CD14-positive monocyte (primary cell): Measurements from ENCODE around the gene ACKR3. TPM values are rescaled to one million over a fixed set of nuclear protein-coding genes. Genes with fewer than 3 reads are reported as not detected.

ENCODE experiments used
- DNase-seq, 3 donors: peaks; one replicate each; pipeline ENCODE4 v3.0.0-alpha.2; 2011 to 2022
- H2AFZ ChIP-seq: 2 replicates; pipeline ENCODE4 v1.6.0; 2012; ENCODE audit warnings: mild to moderate bottlenecking, low read depth, low read length, inconsistent platforms; ENCODE audit not compliant: insufficient read depth, poor library complexity, severe bottlenecking
- H3K27ac ChIP-seq, 2 donors: 1 replicate in 1 of 2; 2 replicates in 1 of 2; pipeline ENCODE4 v1.5.1; 2012 to 2013; ENCODE audit warnings: low read length in 2 of 2, control low read depth in 1 of 2, inconsistent platforms in 1 of 2, low read depth in 1 of 2, mild to moderate bottlenecking in 1 of 2
- H3K27me3 ChIP-seq, 2 donors: one replicate each; pipeline versions ENCODE4 v1.6.0 to v1.6.1; 2011 to 2013; ENCODE audit warnings: low read length in 2 of 2; ENCODE audit not compliant: control insufficient read depth in 2 of 2, insufficient read depth in 2 of 2
- H3K36me3 ChIP-seq, 2 donors: replicated peaks in 1 of 2; 1 replicate in 1 of 2; 2 replicates in 1 of 2; pipeline versions ENCODE4 v1.5.1 to v1.6.1; 2012 to 2013; ENCODE audit warnings: low read length in 2 of 2, control low read depth in 1 of 2, inconsistent platforms in 1 of 2, mild to moderate bottlenecking in 1 of 2; ENCODE audit not compliant: insufficient read depth in 2 of 2, control insufficient read depth in 1 of 2
- H3K4me1 ChIP-seq, 2 donors: 1 replicate in 1 of 2; 2 replicates in 1 of 2; pipeline versions ENCODE4 v1.5.1 to v1.6.1; 2012 to 2013; ENCODE audit warnings: low read length in 2 of 2, control low read depth in 1 of 2, inconsistent platforms in 1 of 2, mild to moderate bottlenecking in 1 of 2, moderate library complexity in 1 of 2; ENCODE audit not compliant: insufficient read depth in 2 of 2, control insufficient read depth in 1 of 2
- H3K4me2 ChIP-seq: replicated peaks from 2 replicates; pipeline ENCODE3; 2012; ENCODE audit warnings: low read length, moderate library complexity, mild to moderate bottlenecking; ENCODE audit not compliant: poor library complexity, severe bottlenecking; ENCODE audit errors: extremely low read depth
- H3K4me3 ChIP-seq, 3 experiments: fragments of 200-600 bp in 1 of 3; sonication (generic) in 1 of 3; replicated peaks in 1 of 3; 1 replicate in 2 of 3; 2 replicates in 1 of 3; pipeline ENCODE4 v1.5.1; 2011 to 2013; ENCODE audit warnings: low read length in 3 of 3, mild to moderate bottlenecking in 3 of 3, control low read depth in 2 of 3, low read depth in 2 of 3, inconsistent platforms in 1 of 3, moderate library complexity in 1 of 3
- H3K79me2 ChIP-seq: 2 replicates; pipeline ENCODE4 v1.6.0; 2012; ENCODE audit warnings: mild to moderate bottlenecking, control low read depth, inconsistent platforms, low read length, moderate library complexity; ENCODE audit not compliant: insufficient read depth
- H3K9ac ChIP-seq: 2 replicates; pipeline ENCODE4 v1.6.0; 2017; ENCODE audit warnings: low read length, mild to moderate bottlenecking; ENCODE audit not compliant: insufficient read depth, poor library complexity, severe bottlenecking
- H3K9me3 ChIP-seq, 2 donors: replicated peaks in 1 of 2; 1 replicate in 1 of 2; 2 replicates in 1 of 2; pipeline versions ENCODE4 v1.5.1 to v1.6.1; 2012 to 2013; ENCODE audit warnings: low read length in 2 of 2, control low read depth in 1 of 2; ENCODE audit not compliant: control insufficient read depth in 1 of 2, insufficient read depth in 1 of 2
- H4K20me1 ChIP-seq: 2 replicates; pipeline ENCODE4 v1.6.0; 2012; ENCODE audit warnings: mild to moderate bottlenecking, low read length, control low read depth, moderate library complexity; ENCODE audit not compliant: insufficient read depth
- H3K27ac Mint-ChIP-seq, 7 donors: one replicate each; pipeline ENCODE4 v1.8.0; 2020; ENCODE audit warnings: mild to moderate bottlenecking in 7 of 7, mixed read lengths in 7 of 7, moderate library complexity in 6 of 7, inconsistent platforms in 2 of 7
- H3K27me3 Mint-ChIP-seq, 3 donors: one replicate each; pipeline ENCODE4 v1.8.0; 2021 to 2022; ENCODE audit warnings: low read depth in 3 of 3, mild to moderate bottlenecking in 3 of 3, mixed read lengths in 3 of 3, moderate library complexity in 3 of 3, inconsistent platforms in 1 of 3
- H3K36me3 Mint-ChIP-seq, 2 donors: one replicate each; pipeline ENCODE4 v1.8.0; 2020; ENCODE audit warnings: mixed read lengths in 2 of 2, inconsistent platforms in 1 of 2, mild to moderate bottlenecking in 1 of 2
- H3K4me1 Mint-ChIP-seq: one replicate; pipeline ENCODE4 v1.8.0; 2020; ENCODE audit warnings: mild to moderate bottlenecking, mixed read lengths
- H3K4me3 Mint-ChIP-seq, 2 donors: one replicate each; pipeline ENCODE4 v1.8.0; 2020; ENCODE audit warnings: mild to moderate bottlenecking in 2 of 2, mixed read lengths in 2 of 2, moderate library complexity in 1 of 2
- H3K9me3 Mint-ChIP-seq, 7 donors: one replicate each; pipeline ENCODE4 v1.8.0; 2020 to 2022; ENCODE audit warnings: mixed read lengths in 7 of 7, mild to moderate bottlenecking in 6 of 7, moderate library complexity in 6 of 7, inconsistent platforms in 2 of 7
- WGBS: methylation state at CpG from one replicate; pipeline ENCODE4 v1.1.5; 2013; ENCODE audit warnings: missing lambda C conversion rate; ENCODE audit not compliant: insufficient coverage; 5-methylcytosine and 5-hydroxymethylcytosine counted together
- intact Hi-C, 2 donors: fragments of 100-400 bp; cut with micrococcal nuclease; formaldehyde crosslinking; loops; one replicate each; pipeline versions ENCODE4 v1.15.0 to v1.15.1; 2023
- polyA plus RNA-seq, 3 donors: library from polyadenylated mRNA; depleted of rRNA in 1 of 3; unstranded in 2 of 3; stranded (reverse) in 1 of 3; fragments of 300-500 nt in 2 of 3; fragments of >200 nt in 1 of 3; fragmentation: Illumina TruSeq in 2 of 3; gene quantifications; 1 replicate in 2 of 3; 2 replicates in 1 of 3; pipeline ENCODE4 v1.2.3, GENCODE V29; 2012 to 2021
- TF ChIP-seq, protein P1 (sequence below): fragments of 200-600 bp; IDR thresholded peaks from one replicate; pipeline ENCODE4 v1.8.0; 2022; ENCODE audit warnings: antibody characterized with exemption, mild to moderate bottlenecking

ACKR3 gene
- polyA plus RNA-seq, 3 donors = 0.41 to 13.3 (median 0.79) TPM

GRCh38 chr2:236580746-236581355 lies 11.2 kb downstream of the ACKR3 start:
- no peaks in the 10 kb centered on the region for H3K9me3 ChIP-seq
- no peak overlapping the region for H3K27ac ChIP-seq
- H3K36me3 ChIP-seq = peaks cover 5 to 14% of the 10 kb centered on the region in 2 donors
- Mint-ChIP-seq H3K27ac (no peak overlapping the region), H3K27me3 (no peaks in the 10 kb centered on the region), H3K4me1 (no peaks in the 10 kb centered on the region), H3K36me3 (peaks cover 24 to 25% of the 10 kb centered on the region in 2 donors), H3K4me3 (no peak overlapping the region), H3K9me3 (peaks cover 0 to 7% (median 0%) of the 10 kb centered on the region in 7 donors)
- 98% methylated on average over 29 of the region's 29 CpGs for WGBS
- no peaks in the 10 kb centered on the region for H4K20me1 ChIP-seq
- H3K4me3 ChIP-seq = no peak overlapping the region
- no peak overlapping the region for H3K9ac ChIP-seq
- H3K4me1 ChIP-seq = no peaks in the 10 kb centered on the region
- no peak for DNase-seq
- H3K4me2 ChIP-seq = no peak overlapping the region
- no peaks in the 10 kb centered on the region for H3K79me2 ChIP-seq
- intact Hi-C loops = no loop called here
- H2AFZ ChIP-seq = no peak overlapping the region
- TF ChIP-seq, protein P1, sequence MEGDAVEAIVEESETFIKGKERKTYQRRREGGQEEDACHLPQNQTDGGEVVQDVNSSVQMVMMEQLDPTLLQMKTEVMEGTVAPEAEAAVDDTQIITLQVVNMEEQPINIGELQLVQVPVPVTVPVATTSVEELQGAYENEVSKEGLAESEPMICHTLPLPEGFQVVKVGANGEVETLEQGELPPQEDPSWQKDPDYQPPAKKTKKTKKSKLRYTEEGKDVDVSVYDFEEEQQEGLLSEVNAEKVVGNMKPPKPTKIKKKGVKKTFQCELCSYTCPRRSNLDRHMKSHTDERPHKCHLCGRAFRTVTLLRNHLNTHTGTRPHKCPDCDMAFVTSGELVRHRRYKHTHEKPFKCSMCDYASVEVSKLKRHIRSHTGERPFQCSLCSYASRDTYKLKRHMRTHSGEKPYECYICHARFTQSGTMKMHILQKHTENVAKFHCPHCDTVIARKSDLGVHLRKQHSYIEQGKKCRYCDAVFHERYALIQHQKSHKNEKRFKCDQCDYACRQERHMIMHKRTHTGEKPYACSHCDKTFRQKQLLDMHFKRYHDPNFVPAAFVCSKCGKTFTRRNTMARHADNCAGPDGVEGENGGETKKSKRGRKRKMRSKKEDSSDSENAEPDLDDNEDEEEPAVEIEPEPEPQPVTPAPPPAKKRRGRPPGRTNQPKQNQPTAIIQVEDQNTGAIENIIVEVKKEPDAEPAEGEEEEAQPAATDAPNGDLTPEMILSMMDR = no peak
- H3K27me3 ChIP-seq = no peaks in the 10 kb centered on the region

GRCh38 chr2:236581546-236581945 lies 11.9 kb downstream of the ACKR3 start:
- TF ChIP-seq, protein P1 = no peak
- Histone ChIP-seq H3K79me2 (no peaks in the 10 kb centered on the region), H3K36me3 (peaks cover 5 to 14% of the 10 kb centered on the region in 2 donors), H3K9ac (no peak overlapping the region), H2AFZ (no peak overlapping the region), H3K4me2 (no peak overlapping the region), H3K9me3 (no peaks in the 10 kb centered on the region), H3K27ac (no peak overlapping the region), H3K27me3 (no peaks in the 10 kb centered on the region), H3K4me3 (no peak overlapping the region), H3K4me1 (no peaks in the 10 kb centered on the region), H4K20me1 (no peaks in the 10 kb centered on the region)
- peaks cover 24 to 25% of the 10 kb centered on the region in 2 donors for H3K36me3 Mint-ChIP-seq
- no peaks in the 10 kb centered on the region for H3K27me3 Mint-ChIP-seq
- H3K27ac Mint-ChIP-seq = no peak overlapping the region
- no peaks in the 10 kb centered on the region for H3K4me1 Mint-ChIP-seq
- DNase-seq = no peak
- H3K4me3 Mint-ChIP-seq = no peak overlapping the region
- peaks cover 0 to 7% (median 0%) of the 10 kb centered on the region in 7 donors for H3K9me3 Mint-ChIP-seq
- no CpG with 5 or more reads among the region's 7 CpGs for WGBS
- intact Hi-C loops = no loop called here
